ENCODE results near the gene C16orf74.

C16orf74 gene

GRCh38 chr16:85668676-85669424, 82.0 kb downstream of the C16orf74 start:
- no peak for DNase-seq

GRCh38 chr16:85667841-85668413, 83.0 kb downstream of the C16orf74 start:
- DNase-seq = no peak

GRCh38 chr16:85667261-85667660, 83.6 kb downstream of the C16orf74 start:
- no peak for DNase-seq

- no peak for DNase-seq
Observed at GRCh38 chr16:85665929-85666328, 85.0 kb downstream of the C16orf74 start.

- no peak for DNase-seq
Observed at GRCh38 chr16:85665373-85665740, 85.5 kb downstream of the C16orf74 start.

GRCh38 chr16:85664580-85665372, 86.1 kb downstream of the C16orf74 start:
- DNase-seq = no peak

- no peak for DNase-seq
Observed at GRCh38 chr16:85663891-85664321, 87.0 kb downstream of the C16orf74 start.

GRCh38 chr16:85662976-85663830, 87.7 kb downstream of the C16orf74 start:
- no peak for DNase-seq

- DNase-seq = no peak
Observed at GRCh38 chr16:85662482-85662812, 88.4 kb downstream of the C16orf74 start.

GRCh38 chr16:85661740-85662481, 89.0 kb downstream of the C16orf74 start:
- DNase-seq = no peak

- DNase-seq = no peak
Observed at GRCh38 chr16:85660843-85661739, 89.8 kb downstream of the C16orf74 start.

- DNase-seq = peak; percentile 84
Observed at GRCh38 chr16:85659805-85660511, 90.9 kb downstream of the C16orf74 start.

- DNase-seq = no peak
Observed at GRCh38 chr16:85659336-85659735, 91.6 kb downstream of the C16orf74 start.

GRCh38 chr16:85658504-85659326, 92.2 kb downstream of the C16orf74 start:
- no peak for DNase-seq

- DNase-seq = no peak
Observed at GRCh38 chr16:85657996-85658395, 92.9 kb downstream of the C16orf74 start.
